ENCODE data around the gene QSOX1.

GRCh38 chr1:180217006-180217405, 62.3 kb downstream of the QSOX1 start:
- TF ChIP-seq, protein P1, sequence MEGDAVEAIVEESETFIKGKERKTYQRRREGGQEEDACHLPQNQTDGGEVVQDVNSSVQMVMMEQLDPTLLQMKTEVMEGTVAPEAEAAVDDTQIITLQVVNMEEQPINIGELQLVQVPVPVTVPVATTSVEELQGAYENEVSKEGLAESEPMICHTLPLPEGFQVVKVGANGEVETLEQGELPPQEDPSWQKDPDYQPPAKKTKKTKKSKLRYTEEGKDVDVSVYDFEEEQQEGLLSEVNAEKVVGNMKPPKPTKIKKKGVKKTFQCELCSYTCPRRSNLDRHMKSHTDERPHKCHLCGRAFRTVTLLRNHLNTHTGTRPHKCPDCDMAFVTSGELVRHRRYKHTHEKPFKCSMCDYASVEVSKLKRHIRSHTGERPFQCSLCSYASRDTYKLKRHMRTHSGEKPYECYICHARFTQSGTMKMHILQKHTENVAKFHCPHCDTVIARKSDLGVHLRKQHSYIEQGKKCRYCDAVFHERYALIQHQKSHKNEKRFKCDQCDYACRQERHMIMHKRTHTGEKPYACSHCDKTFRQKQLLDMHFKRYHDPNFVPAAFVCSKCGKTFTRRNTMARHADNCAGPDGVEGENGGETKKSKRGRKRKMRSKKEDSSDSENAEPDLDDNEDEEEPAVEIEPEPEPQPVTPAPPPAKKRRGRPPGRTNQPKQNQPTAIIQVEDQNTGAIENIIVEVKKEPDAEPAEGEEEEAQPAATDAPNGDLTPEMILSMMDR (IDR thresholded peaks at IDR 0.05): no peak
- no peak for TF ChIP-seq POLR2A (IDR thresholded peaks at IDR 0.05)

All from thyroid gland (tissue), 4 donors.